Smooth muscle cell (in vitro differentiated cells): Measurements from ENCODE around the gene PIH1D1. TPM values are rescaled to one million over a fixed set of nuclear protein-coding genes. Genes with fewer than 3 reads are reported as not detected.

Source experiments
- DNase-seq: peaks from one replicate; lab custom pipeline; 2025; ENCODE audit not compliant: unreplicated experiment; lab: John Stamatoyannopoulos, UW
- H2AFZ ChIP-seq: fragments of 200-600 bp; sonication (generic); 2 replicates; pipeline ENCODE4 v1.6.0; 2016; ENCODE audit warnings: antibody characterized with exemption, low read depth, mild to moderate bottlenecking
- H3F3A ChIP-seq: fragments of 200-600 bp; sonication (generic); 2 replicates; pipeline ENCODE4 v1.6.0; 2017; ENCODE audit warnings: antibody characterized with exemption, low read depth
- H3K27ac ChIP-seq: fragments of 200-600 bp; sonication (generic); 2 replicates; pipeline ENCODE4 v1.5.1; 2016; ENCODE audit warnings: low read depth, mild to moderate bottlenecking
- H3K27me3 ChIP-seq: fragments of 200-600 bp; sonication (generic); 2 replicates; pipeline ENCODE4 v1.6.1; 2016; ENCODE audit warnings: low read depth, mild to moderate bottlenecking
- H3K36me3 ChIP-seq: fragments of 200-600 bp; sonication (generic); 2 replicates; pipeline ENCODE4 v1.5.1; 2016; ENCODE audit warnings: low read depth
- H3K4me1 ChIP-seq: fragments of 200-600 bp; sonication (generic); 2 replicates; pipeline ENCODE4 v1.5.1; 2016; ENCODE audit warnings: low read depth
- H3K4me2 ChIP-seq: fragments of 200-600 bp; sonication (generic); 2 replicates; pipeline ENCODE4 v1.6.0; 2016; ENCODE audit warnings: mild to moderate bottlenecking
- H3K4me3 ChIP-seq: fragments of 200-600 bp; sonication (generic); 2 replicates; pipeline ENCODE4 v1.5.1; 2016; ENCODE audit warnings: mild to moderate bottlenecking
- H3K79me2 ChIP-seq: fragments of 200-600 bp; sonication (generic); 2 replicates; pipeline ENCODE4 v1.6.0; 2016; ENCODE audit warnings: low read depth, mild to moderate bottlenecking
- H3K9ac ChIP-seq: fragments of 200-600 bp; sonication (generic); 2 replicates; pipeline ENCODE4 v1.6.0; 2016; ENCODE audit warnings: low read depth
- H3K9me3 ChIP-seq: fragments of 200-600 bp; sonication (generic); replicated peaks from 2 replicates; pipeline ENCODE4 v1.5.1; 2016; ENCODE audit warnings: low read depth
- H4K20me1 ChIP-seq: fragments of 200-600 bp; sonication (generic); 2 replicates; pipeline ENCODE4 v1.6.0; 2016; ENCODE audit warnings: low read depth
- CTCF ChIP-seq: fragments of 200-600 bp; sonication (generic); IDR thresholded peaks from 2 replicates; pipeline ENCODE4 v1.5.1; 2017; ENCODE audit warnings: borderline replicate concordance, mild to moderate bottlenecking, antibody characterized with exemption; ENCODE audit not compliant: insufficient read depth, poor library complexity, severe bottlenecking
- WGBS: methylation state at CpG from one replicate; pipeline ENCODE4 v1.1.7; 2016; ENCODE audit warnings: low lambda C conversion rate; 5-methylcytosine and 5-hydroxymethylcytosine counted together
- polyA plus RNA-seq: library from polyadenylated mRNA; unstranded; fragments of >200 nt; fragmentation: Nextera tagmentation; extraction: Ambion mirVana; gene quantifications from 2 replicates; pipeline ENCODE4 v1.2.1, GENCODE V29; 2016
- total RNA-seq: library from RNA; depleted of rRNA; stranded (reverse); fragments of >200 nt; gene quantifications from 2 replicates; pipeline ENCODE4 v1.2.3, GENCODE V29; 2014

Gene PIH1D1
- total and polyA plus RNA-seq, 2 experiments from 2014 or later, result 77.1 to 89.8 TPM

DNA sequence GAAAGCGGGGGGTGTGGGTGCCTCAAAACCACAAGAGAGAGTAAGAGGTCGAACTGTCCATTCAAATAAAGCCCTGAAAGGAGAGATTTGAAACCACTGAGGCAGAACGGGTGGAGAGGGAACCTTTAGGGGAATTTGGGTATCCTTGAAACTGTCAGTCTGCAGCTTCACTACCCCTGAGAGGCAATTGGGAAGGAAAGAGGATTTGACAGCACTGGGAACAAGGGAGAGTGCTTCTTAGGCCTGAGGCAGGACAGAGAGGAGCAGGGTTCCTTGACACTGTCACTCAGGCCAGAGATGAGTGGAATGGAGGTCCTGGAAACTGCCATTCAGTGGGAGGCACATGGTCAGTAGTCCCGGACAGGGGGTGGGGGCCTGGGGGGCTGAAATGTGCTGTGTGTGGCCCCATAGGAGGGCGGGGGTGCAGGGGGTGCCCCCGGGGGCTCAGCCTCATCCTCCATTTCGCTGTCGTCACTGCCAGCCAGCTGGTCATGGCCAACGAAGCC, 21.4 kb downstream of the PIH1D1 start:
- H3K27me3 ChIP-seq, result peaks cover 100% of the 10 kb centered on the region
- H3K9me3 ChIP-seq, result no peaks in the 10 kb centered on the region
- no peaks in the 10 kb centered on the region for H3K79me2 ChIP-seq
- H3K4me2 ChIP-seq, result no peak overlapping the region
- no peak for DNase-seq
- peaks cover 6% of the 10 kb centered on the region for H3K4me1 ChIP-seq
- H3K9ac ChIP-seq, result no peak overlapping the region
- H3K36me3 ChIP-seq, result no peaks in the 10 kb centered on the region
- no peak overlapping the region for H2AFZ ChIP-seq
- no peaks in the 10 kb centered on the region for H3F3A ChIP-seq
- no peak overlapping the region for H3K4me3 ChIP-seq
- H4K20me1 ChIP-seq, result no peaks in the 10 kb centered on the region
- no peak for TF ChIP-seq CTCF
- 83% methylated on average over 7 of the region's 9 CpGs for WGBS
- H3K27ac ChIP-seq, result no peak overlapping the region

- TF ChIP-seq CTCF, result no peak
- 31% methylated on average over 14 of the region's 29 CpGs for WGBS
- peak overlapping the region; percentile 84 for H3K4me2 ChIP-seq
Measured at GRCh38 chr19:49428547-49429451, 22.8 kb downstream of the PIH1D1 start.

GRCh38 chr19:49427855-49428546, 23.6 kb downstream of the PIH1D1 start:
- Histone ChIP-seq H3K27me3 (peaks cover 100% of the 10 kb centered on the region), H3K36me3 (no peaks in the 10 kb centered on the region), H3K4me2 (peak overlapping the region; percentile 84), H3K79me2 (no peaks in the 10 kb centered on the region), H3K9ac (no peak overlapping the region), H3K27ac (no peak overlapping the region), H3F3A (no peaks in the 10 kb centered on the region), H4K20me1 (no peaks in the 10 kb centered on the region), H3K9me3 (no peaks in the 10 kb centered on the region), H2AFZ (peak overlapping the region; percentile 49), H3K4me1 (peaks cover 12% of the 10 kb centered on the region), H3K4me3 (peak overlapping the region; percentile 34)
- DNase-seq, result no peak
- WGBS, result 2% methylated on average over 43 of the region's 45 CpGs
- TF ChIP-seq CTCF, result no peak

More at GRCh38 chr19:49428547-49429451, 22.8 kb downstream of the PIH1D1 start:
- Histone ChIP-seq H3K9me3 (no peaks in the 10 kb centered on the region), H3K79me2 (no peaks in the 10 kb centered on the region), H3K27ac (no peak overlapping the region), H3K4me1 (peaks cover 6% of the 10 kb centered on the region), H3F3A (no peaks in the 10 kb centered on the region), H3K4me3 (peak overlapping the region; percentile 34), H2AFZ (no peak overlapping the region), H3K9ac (no peak overlapping the region), H3K36me3 (no peaks in the 10 kb centered on the region), H4K20me1 (no peaks in the 10 kb centered on the region), H3K27me3 (peaks cover 100% of the 10 kb centered on the region)
- no peak for DNase-seq
